HG03565 (cell line): ENCODE data around the gene ETV7.

Experiments
- ATAC-seq: cut with Tn5 transposase; IDR thresholded peaks from one replicate; pipeline ENCODE4 v1.9.1; 2021; ENCODE audit warnings: mild to moderate bottlenecking, moderate library complexity; ENCODE audit not compliant: unreplicated experiment

Gene ETV7

DNA sequence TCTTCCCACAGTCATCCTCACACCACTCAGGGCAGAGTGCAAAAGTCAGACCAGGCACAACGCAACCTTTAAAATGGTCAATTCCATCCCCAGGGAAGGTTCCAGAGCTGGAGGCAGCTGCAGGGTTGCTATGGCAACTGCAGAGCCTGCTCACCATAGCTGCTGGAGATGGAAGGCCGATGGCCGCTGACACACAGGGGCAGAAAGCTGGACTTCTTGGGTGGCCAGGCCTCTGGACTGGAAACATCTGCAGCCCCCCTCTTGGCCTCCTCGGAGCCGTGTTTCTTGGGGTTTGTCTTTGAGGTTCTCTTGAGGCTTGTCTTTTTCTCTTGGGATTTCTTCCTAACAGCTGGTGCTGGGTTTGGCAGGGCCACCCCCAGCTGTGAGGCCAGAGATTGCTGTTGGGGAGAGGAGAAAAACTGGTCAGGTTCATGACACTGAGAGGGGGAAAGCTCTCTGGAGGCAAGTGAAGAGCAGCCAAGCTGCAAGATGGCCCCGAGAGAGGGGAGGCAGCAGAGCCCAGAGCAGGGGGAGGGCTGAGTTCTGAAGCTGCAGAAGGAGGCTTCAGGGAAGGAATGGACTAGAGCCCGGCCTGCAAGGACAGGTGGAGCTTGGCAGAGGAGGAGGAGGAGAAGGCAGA lies 61.0 kb downstream of the ETV7 start:
- ATAC-seq, result no peak

DNA sequence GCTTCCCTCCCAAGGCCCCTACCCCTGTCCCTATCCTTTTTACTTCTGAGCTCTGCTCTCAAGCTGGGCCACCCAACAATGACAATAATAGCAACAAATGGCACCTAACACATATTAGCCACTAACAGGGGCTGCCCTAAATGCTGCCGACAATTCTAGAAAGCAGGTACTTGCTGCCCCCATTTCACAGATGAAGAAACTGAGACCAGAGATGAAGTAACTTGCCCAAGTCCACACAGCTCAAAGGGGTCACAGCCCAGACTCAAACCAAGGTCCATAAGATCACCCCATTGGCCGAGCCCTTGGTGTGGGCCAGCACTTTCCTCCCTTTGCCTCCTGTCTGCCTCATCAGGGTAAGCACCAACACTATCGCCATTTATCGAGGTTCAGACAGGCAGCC lies 62.8 kb downstream of the ETV7 start:
- no peak for ATAC-seq

DNA sequence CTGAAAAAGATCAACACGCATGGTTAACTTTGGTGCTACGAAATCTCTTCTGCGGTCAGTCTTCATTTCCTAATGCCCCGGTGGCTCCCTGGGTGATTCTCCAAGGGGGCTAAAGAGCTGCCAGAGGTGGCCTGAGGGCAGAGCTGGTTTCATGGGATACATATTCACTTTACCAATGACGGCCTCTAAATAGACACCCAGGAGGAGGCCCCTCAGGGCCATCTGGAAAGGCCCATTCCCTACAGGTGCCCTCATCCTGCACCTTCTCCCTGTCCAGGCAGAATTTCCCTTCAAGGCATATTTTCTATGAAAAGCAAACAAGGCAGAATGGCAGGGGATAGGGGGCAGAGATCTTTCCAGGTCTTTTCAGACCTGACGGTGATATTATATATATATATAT lies 63.3 kb downstream of the ETV7 start:
- ATAC-seq, result no peak

DNA sequence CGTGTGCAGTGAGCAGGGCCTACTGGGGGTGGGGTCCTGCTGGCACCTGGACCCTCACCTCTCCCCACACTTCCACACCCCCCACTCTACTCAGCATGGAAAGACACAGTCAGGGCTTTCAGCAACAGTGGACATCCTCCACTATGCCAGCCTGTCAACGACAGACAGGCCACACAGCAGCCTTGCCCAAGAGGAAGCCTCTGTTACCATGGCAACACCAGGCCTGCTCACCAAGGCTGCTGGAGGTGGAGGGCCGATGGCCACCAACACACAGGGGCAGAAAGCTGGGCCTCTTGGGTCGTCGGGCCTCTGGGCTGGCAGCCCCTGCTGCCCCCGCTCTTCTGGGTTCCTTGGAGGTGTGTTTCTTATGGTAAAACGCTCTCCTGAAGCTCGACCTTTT lies 64.4 kb downstream of the ETV7 start:
- no peak for ATAC-seq

DNA sequence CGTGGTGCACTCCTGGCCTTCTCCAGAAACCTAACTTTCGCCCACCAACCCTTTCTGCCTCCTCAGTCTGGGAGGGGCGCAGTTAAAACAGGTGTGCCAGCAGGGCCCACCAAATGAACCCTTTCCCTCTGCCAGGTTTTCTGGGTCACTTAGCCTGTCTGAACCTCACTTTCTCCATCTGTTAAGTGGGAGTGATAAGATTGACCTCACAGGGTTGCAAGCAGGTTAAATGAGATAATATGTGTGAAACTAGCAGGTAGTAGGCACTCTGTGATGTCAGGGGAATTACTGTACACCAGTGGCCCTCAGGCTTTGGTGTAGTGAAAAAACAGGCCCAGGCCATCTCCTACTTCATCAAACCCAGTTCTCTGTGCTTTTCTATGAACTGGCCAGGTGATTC lies 64.9 kb downstream of the ETV7 start:
- no peak for ATAC-seq

DNA sequence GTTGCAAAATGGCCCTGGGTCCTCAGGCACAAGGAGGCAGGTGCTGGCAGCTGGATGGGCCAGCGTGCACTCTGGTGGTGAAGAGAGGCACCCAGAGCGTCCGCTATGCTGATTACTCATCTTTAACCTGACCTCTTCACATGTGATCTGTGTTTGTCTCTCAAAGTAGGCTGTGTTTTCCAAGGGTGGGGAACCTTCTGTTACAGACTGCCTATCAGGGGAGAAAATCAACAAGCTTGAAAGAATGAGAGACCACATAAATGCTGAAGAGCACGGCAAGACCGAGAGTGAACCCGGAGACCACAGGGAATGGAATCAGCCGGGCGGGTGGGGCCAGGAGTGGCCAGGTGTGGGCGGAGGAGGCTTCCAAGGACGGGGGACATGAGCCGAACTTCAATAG lies 67.0 kb downstream of the ETV7 start:
- ATAC-seq, result no peak

DNA sequence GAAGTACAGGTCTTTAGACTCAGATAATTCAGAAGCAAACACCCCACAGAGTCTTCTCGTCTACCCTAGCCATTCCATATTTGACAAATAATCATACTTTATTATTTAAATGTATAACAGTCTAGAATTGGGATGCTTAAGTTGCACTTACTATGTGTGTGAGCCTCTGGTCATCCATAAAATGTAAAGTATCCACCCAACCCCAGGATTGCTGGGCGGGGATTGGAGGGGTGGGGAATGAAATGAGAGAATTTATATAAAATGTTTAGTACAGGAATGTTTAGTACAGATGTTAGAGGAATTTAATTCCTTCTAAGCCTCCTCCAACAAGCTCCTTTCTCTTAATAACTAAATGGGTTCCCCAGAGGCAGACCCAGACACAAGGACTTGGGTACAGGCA lies 67.6 kb downstream of the ETV7 start:
- ATAC-seq, result no peak

DNA sequence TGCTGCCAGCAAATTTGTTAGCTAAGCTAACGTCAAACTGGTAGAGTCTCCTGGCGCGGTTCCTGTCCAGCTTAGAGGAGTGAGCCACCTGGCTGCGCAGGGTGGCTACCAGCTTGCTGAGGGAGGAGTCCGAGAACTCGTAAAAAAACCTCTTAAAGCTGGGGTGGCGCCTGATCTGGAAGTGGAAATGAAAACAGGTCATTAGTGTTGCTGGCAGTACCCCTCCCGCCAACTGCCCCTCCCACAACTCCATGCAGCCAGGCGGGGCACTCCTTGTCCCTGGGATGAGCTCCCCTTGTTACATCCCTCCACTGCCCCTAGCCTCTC lies 68.1 kb downstream of the ETV7 start:
- ATAC-seq, result no peak

DNA sequence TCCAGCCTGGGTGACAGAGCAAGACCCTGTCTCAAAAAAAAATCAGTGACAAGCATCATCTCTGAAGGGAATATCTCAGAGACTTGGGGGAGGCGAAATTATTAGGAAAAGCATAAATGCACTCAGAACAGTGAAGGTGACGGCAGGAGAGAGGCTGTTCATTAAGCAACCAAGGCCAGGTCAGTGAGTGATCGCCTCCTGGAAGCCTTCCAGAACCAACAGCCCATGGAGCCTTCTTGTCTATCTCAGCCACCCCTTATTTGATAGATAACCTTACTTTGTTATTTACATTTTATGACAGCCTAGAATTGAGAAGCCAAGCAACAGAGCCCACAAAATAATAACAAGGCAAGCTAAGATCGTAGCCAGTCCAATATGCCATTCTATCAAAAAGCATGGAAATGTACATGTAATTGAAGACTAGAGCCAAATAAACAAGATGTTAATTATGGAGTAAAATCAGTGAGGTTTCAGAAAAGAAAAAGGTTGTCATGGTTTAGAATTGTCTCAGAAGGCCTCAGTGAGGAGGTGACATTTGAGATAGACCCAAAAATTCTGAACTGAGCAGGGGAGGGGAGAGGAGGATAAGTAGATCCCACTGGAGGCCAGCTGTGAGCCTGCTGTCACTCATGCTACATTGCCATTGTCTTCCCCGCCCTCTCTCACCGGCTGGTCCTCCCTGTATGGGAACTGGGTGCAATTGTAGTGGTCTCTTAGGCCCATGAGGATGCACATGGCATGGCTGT lies 68.6 kb downstream of the ETV7 start:
- ATAC-seq, result no peak

DNA sequence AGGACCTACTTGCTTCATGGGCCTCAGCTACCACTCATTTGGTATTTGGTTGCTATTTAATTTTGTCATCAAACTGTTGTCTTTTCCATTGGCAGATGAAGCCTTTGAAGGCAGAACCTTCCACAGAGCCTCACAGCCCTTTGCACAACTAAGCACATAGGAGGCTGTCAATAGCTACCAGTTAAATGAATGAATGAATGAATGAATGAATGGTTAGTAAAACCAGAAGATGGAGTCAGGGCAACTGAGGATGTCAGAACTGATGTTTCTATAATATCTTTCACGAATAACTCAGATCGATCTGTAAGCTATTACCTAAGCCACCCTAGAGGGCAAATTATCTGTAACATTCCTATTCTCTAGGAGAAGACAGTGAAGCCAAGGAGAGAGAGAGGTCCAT lies 69.8 kb downstream of the ETV7 start:
- no peak for ATAC-seq
